ENCODE measurements around the gene FAM151B.

Gene FAM151B

GRCh38 chr5:80591352-80591751 lies 103.5 kb downstream of the FAM151B start:
- no peak for DNase-seq

DNA sequence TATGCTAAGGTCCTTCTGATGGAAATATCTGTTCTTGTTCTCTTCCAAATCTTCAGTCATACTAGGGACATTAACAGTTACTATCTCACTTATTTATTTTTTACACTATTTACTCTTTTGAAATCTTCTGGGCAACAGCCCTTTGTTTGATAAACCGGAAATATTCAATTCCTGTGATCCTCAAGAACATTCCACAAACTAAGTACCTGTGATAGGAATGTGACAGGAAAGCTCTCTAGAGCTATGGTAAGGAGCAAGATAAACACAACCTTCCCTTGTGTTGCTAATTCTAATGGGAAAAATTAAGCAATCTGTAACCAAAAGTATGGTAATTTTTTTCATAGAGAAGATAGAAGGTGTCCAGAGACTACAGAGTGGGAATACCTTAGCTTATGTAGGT lies 104.2 kb downstream of the FAM151B start:
- DNase-seq, result no peak

Data from CD4-positive, alpha-beta T cell treated with Interleukin-10 for 1 hour (primary cell).